PC-3 (cell line): Measurements from ENCODE around the gene TNFAIP8L3. TPM values are rescaled to one million over a fixed set of nuclear protein-coding genes. Genes with fewer than 3 reads are reported as not detected.

Source experiments
- ATAC-seq: fragments of 200-7000 bp; cut with Tn5 transposase; 2 replicates; pipeline ENCODE4 v1.9.1; 2020; ENCODE audit warnings: mild to moderate bottlenecking, moderate library complexity
- BruUV-seq: library from RNA; stranded (reverse); fragments of 400-500 nt; replicated peaks from 2 replicates; lab custom pipeline; 2021; lab: Mats Ljungman, UMichigan
- CTCF ChIA-PET: fragments of 300-600 bp; sonication (Branson Sonifier 250); formaldehyde crosslinking; loops from one replicate; lab custom pipeline; 2022; ENCODE audit warnings: antibody characterized with exemption; lab: Charles Lee
- POLR2A ChIA-PET: fragments of 300-600 bp; sonication (Branson Sonifier 250); formaldehyde crosslinking; loops from one replicate; lab custom pipeline; 2022; ENCODE audit warnings: antibody characterized with exemption; ENCODE audit not compliant: unreplicated experiment; lab: Charles Lee
- DNase-seq: peaks from one replicate; pipeline ENCODE4 v3.0.0-alpha.2; 2015
- H2AFZ ChIP-seq: fragments of 300-600 bp; sonication (generic); 2 replicates; pipeline ENCODE4 v1.6.0; 2016; ENCODE audit warnings: antibody characterized with exemption, low read length
- H3F3A ChIP-seq: fragments of 300-600 bp; sonication (generic); one replicate; pipeline ENCODE4 v1.6.0; 2017; ENCODE audit warnings: antibody characterized with exemption, low read length, control low read depth, mild to moderate bottlenecking; ENCODE audit not compliant: unreplicated experiment
- H3K27ac ChIP-seq: fragments of 300-600 bp; sonication (generic); 2 replicates; pipeline ENCODE4 v1.5.1; 2016; ENCODE audit warnings: mild to moderate bottlenecking, low read length
- H3K27me3 ChIP-seq: fragments of 300-600 bp; sonication (generic); 2 replicates; pipeline ENCODE4 v1.6.1; 2016; ENCODE audit warnings: low read length, mixed read lengths
- H3K36me3 ChIP-seq: fragments of 300-600 bp; sonication (generic); 2 replicates; pipeline ENCODE4 v1.6.1; 2016; ENCODE audit warnings: low read depth, mixed run types, low read length, mixed read lengths
- H3K4me1 ChIP-seq: fragments of 300-600 bp; sonication (generic); 2 replicates; pipeline ENCODE4 v1.5.1; 2016; ENCODE audit warnings: low read length; ENCODE audit not compliant: insufficient read depth
- H3K4me2 ChIP-seq: fragments of 300-600 bp; sonication (generic); 2 replicates; pipeline ENCODE4 v1.6.0; 2016; ENCODE audit warnings: low read length
- H3K4me3 ChIP-seq: fragments of 300-600 bp; sonication (generic); 2 replicates; pipeline ENCODE4 v1.5.1; 2016; ENCODE audit warnings: mild to moderate bottlenecking, low read length, mixed read lengths
- H3K79me2 ChIP-seq: fragments of 300-600 bp; sonication (generic); 2 replicates; pipeline ENCODE4 v1.6.1; 2017; ENCODE audit warnings: low read length, mixed read lengths
- H3K9ac ChIP-seq: fragments of 300-600 bp; sonication (generic); 2 replicates; pipeline ENCODE4 v1.6.0; 2016; ENCODE audit warnings: mild to moderate bottlenecking, low read length
- H3K9me2 ChIP-seq: fragments of 300-600 bp; sonication (generic); replicated peaks from 2 replicates; pipeline ENCODE4 v1.6.1; 2016; ENCODE audit warnings: mixed run types, low read length, mixed read lengths
- H3K9me3 ChIP-seq: fragments of 300-600 bp; sonication (generic); 2 replicates; pipeline ENCODE4 v1.6.1; 2016; ENCODE audit warnings: low read length, mixed read lengths
- H4K20me1 ChIP-seq: fragments of 300-600 bp; sonication (generic); 2 replicates; pipeline ENCODE4 v1.6.1; 2016; ENCODE audit warnings: low read length, mixed read lengths
- EZH2 ChIP-seq: fragments of 300-600 bp; sonication (generic); IDR thresholded peaks from one replicate; pipeline ENCODE4 v1.6.1; 2017; ENCODE audit warnings: antibody characterized with exemption, mild to moderate bottlenecking, low read length; ENCODE audit not compliant: unreplicated experiment
- EZH2phosphoT487 ChIP-seq: fragments of 300-600 bp; sonication (generic); IDR thresholded peaks from 2 replicates; pipeline ENCODE4 v1.6.1; 2018; ENCODE audit warnings: mild to moderate bottlenecking, antibody characterized with exemption, low read length, borderline replicate concordance
- intact Hi-C: fragments of 100-400 bp; cut with micrococcal nuclease; formaldehyde crosslinking; loops from 2 replicates; pipeline ENCODE4 v1.9.0; 2023
- total RNA-seq: library from RNA; depleted of rRNA; stranded (reverse); fragments of >200 nt; gene quantifications from 2 replicates; pipeline ENCODE4 v1.2.3, GENCODE V29; 2014
- TF ChIP-seq, protein P1 (sequence below): fragments of 300-600 bp; sonication (generic); conservative IDR thresholded peaks from 2 replicates; pipeline ENCODE4 v1.5.1; 2017; ENCODE audit warnings: antibody characterized with exemption, low read depth, mild to moderate bottlenecking, low read length

The TNFAIP8L3 gene
- total RNA-seq, 1 experiment from 2014 or later, result not detected

DNA sequence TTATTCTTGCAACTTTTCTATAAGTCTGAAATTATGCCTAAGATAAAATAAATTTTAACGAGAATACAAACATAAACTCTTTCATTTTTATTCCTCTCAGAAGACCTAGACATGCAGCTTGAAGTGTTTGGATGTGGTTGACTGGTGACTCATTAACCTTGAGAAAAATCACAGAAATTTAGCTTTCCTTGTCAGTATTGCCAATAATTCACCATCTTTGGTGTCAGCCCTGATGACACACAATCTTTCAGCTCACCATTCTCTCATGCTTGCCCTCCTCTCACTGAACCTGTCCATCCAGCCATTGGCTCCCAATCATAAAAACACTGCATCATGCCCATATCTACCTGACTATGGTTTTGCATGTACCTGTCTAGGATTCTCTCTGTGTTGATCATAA lies 22.6 kb upstream of the TNFAIP8L3 start:
- DNase-seq, result no peak
- H3K4me1 ChIP-seq, result peaks cover 14% of the 10 kb centered on the region
- no peaks in the 10 kb centered on the region for H3K79me2 ChIP-seq
- no peaks in the 10 kb centered on the region for H4K20me1 ChIP-seq
- no TSS peak for BruUV-seq
- H3K9me3 ChIP-seq, result no peaks in the 10 kb centered on the region
- no peak overlapping the region for H2AFZ ChIP-seq
- POLR2A ChIA-PET, result no interaction called here
- H3K4me2 ChIP-seq, result no peak overlapping the region
- no peak overlapping the region for H3K27ac ChIP-seq
- H3K9ac ChIP-seq, result no peak overlapping the region
- H3K9me2 ChIP-seq, result no peaks in the 10 kb centered on the region
- intact Hi-C loops, result no loop called here
- no peaks in the 10 kb centered on the region for H3K27me3 ChIP-seq
- no peaks in the 10 kb centered on the region for H3F3A ChIP-seq
- no peak overlapping the region for H3K4me3 ChIP-seq
- TF ChIP-seq EZH2phosphoT487 (no peak), EZH2 (no peak)
- TF ChIP-seq, protein P1, sequence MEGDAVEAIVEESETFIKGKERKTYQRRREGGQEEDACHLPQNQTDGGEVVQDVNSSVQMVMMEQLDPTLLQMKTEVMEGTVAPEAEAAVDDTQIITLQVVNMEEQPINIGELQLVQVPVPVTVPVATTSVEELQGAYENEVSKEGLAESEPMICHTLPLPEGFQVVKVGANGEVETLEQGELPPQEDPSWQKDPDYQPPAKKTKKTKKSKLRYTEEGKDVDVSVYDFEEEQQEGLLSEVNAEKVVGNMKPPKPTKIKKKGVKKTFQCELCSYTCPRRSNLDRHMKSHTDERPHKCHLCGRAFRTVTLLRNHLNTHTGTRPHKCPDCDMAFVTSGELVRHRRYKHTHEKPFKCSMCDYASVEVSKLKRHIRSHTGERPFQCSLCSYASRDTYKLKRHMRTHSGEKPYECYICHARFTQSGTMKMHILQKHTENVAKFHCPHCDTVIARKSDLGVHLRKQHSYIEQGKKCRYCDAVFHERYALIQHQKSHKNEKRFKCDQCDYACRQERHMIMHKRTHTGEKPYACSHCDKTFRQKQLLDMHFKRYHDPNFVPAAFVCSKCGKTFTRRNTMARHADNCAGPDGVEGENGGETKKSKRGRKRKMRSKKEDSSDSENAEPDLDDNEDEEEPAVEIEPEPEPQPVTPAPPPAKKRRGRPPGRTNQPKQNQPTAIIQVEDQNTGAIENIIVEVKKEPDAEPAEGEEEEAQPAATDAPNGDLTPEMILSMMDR, result no peak
- no peak for ATAC-seq
- CTCF ChIA-PET, result no interaction called here
- H3K36me3 ChIP-seq, result no peaks in the 10 kb centered on the region

DNA sequence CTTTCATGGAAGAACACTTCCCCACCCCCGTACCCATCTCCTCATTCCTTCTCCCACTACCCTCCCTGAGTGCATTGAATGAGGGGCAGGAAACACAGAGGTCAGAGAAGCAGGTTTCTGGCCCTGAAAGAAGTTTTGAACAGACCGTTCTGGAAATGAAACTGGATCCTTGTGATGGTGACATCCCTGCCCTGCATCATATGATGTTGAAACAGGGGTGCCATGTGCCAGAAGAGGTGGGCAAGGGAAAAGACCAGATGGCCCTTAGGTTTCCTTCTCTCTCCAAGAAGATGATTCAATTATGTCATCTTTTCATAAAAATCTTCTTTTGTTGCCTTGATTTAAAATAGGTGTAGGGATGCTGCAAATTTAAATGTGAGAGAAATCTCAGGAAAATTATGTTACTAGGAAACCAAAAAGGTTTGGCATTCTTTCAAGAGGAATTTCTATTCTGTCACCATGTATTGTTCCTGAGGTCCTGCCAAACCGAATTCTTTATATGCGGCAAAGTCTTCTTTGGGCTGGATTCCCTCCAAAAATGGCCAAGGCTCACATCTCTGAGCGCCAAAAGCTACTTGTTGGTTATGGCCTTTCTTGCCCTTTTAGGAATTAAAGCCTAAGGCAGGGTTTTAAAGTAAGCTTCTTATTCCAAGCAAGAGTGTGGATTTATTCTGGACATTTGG lies 19.9 kb upstream of the TNFAIP8L3 start:
- intact Hi-C loops, result no loop called here
- DNase-seq, result no peak

DNA sequence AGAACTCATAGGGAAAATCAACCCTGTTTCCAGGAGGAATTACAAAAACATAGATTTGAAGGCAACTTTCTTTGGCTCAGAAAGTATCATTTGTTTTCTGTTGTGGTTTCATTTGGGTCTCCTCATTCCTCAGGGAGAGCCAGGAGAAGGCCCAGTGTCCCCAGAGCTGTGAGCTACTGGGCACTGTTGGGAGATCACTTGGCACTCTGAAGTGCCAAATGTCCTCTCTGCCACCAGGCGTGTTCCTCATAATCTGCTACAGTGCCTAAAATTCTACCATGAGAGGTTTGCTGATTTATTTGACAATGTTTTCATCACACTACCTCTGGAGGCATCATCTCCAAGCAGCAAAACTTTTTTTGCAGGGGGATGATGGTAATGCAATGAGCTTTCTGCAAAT lies 17.4 kb upstream of the TNFAIP8L3 start:
- ATAC-seq (no peak), DNase-seq (no peak)
- no peaks in the 10 kb centered on the region for H4K20me1 ChIP-seq
- TF ChIP-seq EZH2 (no peak), EZH2phosphoT487 (no peak)
- TF ChIP-seq, protein P1, result no peak
- no peaks in the 10 kb centered on the region for H3K27me3 ChIP-seq
- CTCF ChIA-PET, result no interaction called here
- BruUV-seq, result no TSS peak
- H3K27ac ChIP-seq, result no peak overlapping the region
- no peaks in the 10 kb centered on the region for H3K9me3 ChIP-seq
- no peaks in the 10 kb centered on the region for H3F3A ChIP-seq
- H3K9ac ChIP-seq, result no peak overlapping the region
- H3K9me2 ChIP-seq, result no peaks in the 10 kb centered on the region
- POLR2A ChIA-PET, result no interaction called here
- no peak overlapping the region for H3K4me2 ChIP-seq
- intact Hi-C loops, result no loop called here
- no peaks in the 10 kb centered on the region for H3K79me2 ChIP-seq
- no peak overlapping the region for H2AFZ ChIP-seq
- H3K36me3 ChIP-seq, result no peaks in the 10 kb centered on the region
- H3K4me1 ChIP-seq, result no peaks in the 10 kb centered on the region
- no peak overlapping the region for H3K4me3 ChIP-seq

More for the DNA sequence above, 19.9 kb upstream of the TNFAIP8L3 start:
- Histone ChIP-seq H3K4me3 (no peak overlapping the region), H3K27me3 (no peaks in the 10 kb centered on the region), H3K9me3 (no peaks in the 10 kb centered on the region), H3K9ac (no peak overlapping the region), H4K20me1 (no peaks in the 10 kb centered on the region), H3K79me2 (no peaks in the 10 kb centered on the region), H3K4me1 (no peaks in the 10 kb centered on the region), H3K4me2 (no peak overlapping the region), H3K27ac (no peak overlapping the region), H3K36me3 (no peaks in the 10 kb centered on the region), H3K9me2 (no peaks in the 10 kb centered on the region), H2AFZ (no peak overlapping the region), H3F3A (no peaks in the 10 kb centered on the region)
- POLR2A ChIA-PET, result no interaction called here
- TF ChIP-seq, protein P1, result no peak
- TF ChIP-seq EZH2phosphoT487, result no peak
- no peak for TF ChIP-seq EZH2
- no TSS peak for BruUV-seq
- ATAC-seq, result no peak
- CTCF ChIA-PET, result no interaction called here
